ENCODE data around the gene HID1. TPM values are rescaled to one million over a fixed set of nuclear protein-coding genes. Genes with fewer than 3 reads are reported as not detected.

The HID1 gene
- total and polyA plus RNA-seq, 9 of the 15 experiments (the other 6 are each of a cell fraction or from before 2014, with no cell fraction given): 0.14 to 2.1 (median 0.54) TPM; not detected in 2

- no peaks in the 10 kb centered on the region for H3K9me1 ChIP-seq (ENCODE audit: control insufficient read depth, insufficient read depth, low read length)
- in situ Hi-C loops (cut with MboI): no loop called here
- no peaks in the 10 kb centered on the region for H4K20me1 ChIP-seq (replicated peaks; ENCODE audit: control insufficient read depth, insufficient read depth, low read length)
- 0 out of 5 replicates have a peak, but pooled peaks cover 0 to 4% of the 10 kb centered on the region in 2 experiments for H3K27me3 ChIP-seq (ENCODE audit: control insufficient read depth in 2 of 2, insufficient read depth in 2 of 2, low read length in 2 of 2)
- 55% methylated on average over 2 of the region's 3 CpGs for WGBS (ENCODE audit: insufficient coverage, low coverage, missing lambda C conversion rate)
- intact Hi-C loops (cut with micrococcal nuclease): no loop called here
- ChIA-PET POLR2A (interaction anchor here (0.6 kb wide), 1 partner anchor 1294 kb away, joined by 4 read pairs; no protein-coding TSS in a partner anchor), CTCF (ENCODE audit: low intra/inter-chr PET ratio) (no interaction called here)
- BruUV-seq (replicated peaks): no TSS peak
- no peak overlapping the region for H3K9ac ChIP-seq (ENCODE audit: insufficient read depth in 1 of 2, low read depth in 2 of 2, low read length in 2 of 2)
- TF ChIP-seq KDM5B (IDR thresholded peaks at IDR 0.05; ENCODE audit: insufficient replicate concordance, low read depth, low read length) (no peak), KDM4B (IDR thresholded peaks at IDR 0.05; ENCODE audit: borderline replicate concordance in 2 of 2, low read depth in 1 of 2) (no peak)
- no peak overlapping the region for H3K27ac ChIP-seq (ENCODE audit: extremely low read depth, low read depth, low read length)
- DNase-seq (ENCODE audit: extremely low read depth in 1 of 4, low spot score in 3 of 4): no peak
- H2AFZ ChIP-seq (ENCODE audit: low read depth, low read length): no peak overlapping the region
- H3K4me3 ChIP-seq: no peak overlapping the region
- ATAC-seq: no peak
- FAIRE-seq: peak; percentile 52
- H3K4me2 ChIP-seq (ENCODE audit: insufficient read depth, low read length): no peak overlapping the region
- no peaks in the 10 kb centered on the region for H3K9me3 ChIP-seq (replicated peaks; ENCODE audit: control insufficient read depth, insufficient read depth, low read depth, low read length)
- 0 out of 3 replicates have a peak, but pooled peaks cover 3% of the 10 kb centered on the region for H3K79me2 ChIP-seq (ENCODE audit: control insufficient read depth, insufficient read depth, low read length)
- no peaks in the 10 kb centered on the region for H3K36me3 ChIP-seq (ENCODE audit: control insufficient read depth, insufficient read depth, low read length)
- peaks cover 21 to 38% of the 10 kb centered on the region in 2 experiments for H3K4me1 ChIP-seq (replicated peaks in 1 of 2; ENCODE audit: control insufficient read depth in 2 of 2, insufficient read depth in 2 of 2, low read length in 2 of 2)
Observed at GRCh38 chr17:74977802-74978201, 5.2 kb upstream of the HID1 start.

- no peak overlapping the region for H3K4me3 ChIP-seq
- H3K9me1 ChIP-seq (ENCODE audit: control insufficient read depth, insufficient read depth, low read length): no peaks in the 10 kb centered on the region
- H3K9me3 ChIP-seq (replicated peaks; ENCODE audit: control insufficient read depth, insufficient read depth, low read depth, low read length): no peaks in the 10 kb centered on the region
- no peak overlapping the region for H3K9ac ChIP-seq (ENCODE audit: insufficient read depth in 1 of 2, low read depth in 2 of 2, low read length in 2 of 2)
- ChIA-PET CTCF (ENCODE audit: low intra/inter-chr PET ratio) (no interaction called here), POLR2A (no interaction called here)
- H3K4me1 ChIP-seq (replicated peaks in 1 of 2; ENCODE audit: control insufficient read depth in 2 of 2, insufficient read depth in 2 of 2, low read length in 2 of 2): peaks cover 12 to 33% of the 10 kb centered on the region in 2 experiments
- WGBS (ENCODE audit: insufficient coverage, low coverage, missing lambda C conversion rate): 30% methylated on average over 4 of the region's 4 CpGs
- BruUV-seq (replicated peaks): no TSS peak
- no peaks in the 10 kb centered on the region for H3K36me3 ChIP-seq (ENCODE audit: control insufficient read depth, insufficient read depth, low read length)
- no peak overlapping the region for H3K27ac ChIP-seq (ENCODE audit: extremely low read depth, low read depth, low read length)
- H2AFZ ChIP-seq (ENCODE audit: low read depth, low read length): 0 out of 2 replicates have a peak overlapping the region, but pooled peaks have one; percentile 45
- no peaks in the 10 kb centered on the region for H3K79me2 ChIP-seq (ENCODE audit: control insufficient read depth, insufficient read depth, low read length)
- 0 out of 5 replicates have a peak, but pooled peaks cover 0 to 4% of the 10 kb centered on the region in 2 experiments for H3K27me3 ChIP-seq (ENCODE audit: control insufficient read depth in 2 of 2, insufficient read depth in 2 of 2, low read length in 2 of 2)
- H4K20me1 ChIP-seq (replicated peaks; ENCODE audit: control insufficient read depth, insufficient read depth, low read length): no peaks in the 10 kb centered on the region
- no peak for DNase-seq (ENCODE audit: extremely low read depth in 1 of 4, low spot score in 3 of 4)
- no peak for ATAC-seq
- intact Hi-C loops (cut with micrococcal nuclease): no loop called here
- in situ Hi-C loops (cut with MboI): no loop called here
- H3K4me2 ChIP-seq (ENCODE audit: insufficient read depth, low read length): no peak overlapping the region
- no peak for FAIRE-seq
- TF ChIP-seq CHD2 (IDR thresholded peaks at IDR 0.05; ENCODE audit: low read depth, low read length) (no peak), SMAD4 (CRISPR knock-in tag; conservative IDR thresholded peaks at IDR 0.05) (no peak), NFE2 (IDR thresholded peaks at IDR 0.05; ENCODE audit: low read depth) (no peak), POLR2AphosphoS2 (IDR thresholded peaks at IDR 0.05; ENCODE audit: low read length) (no peak), HSF4 (CRISPR knock-in tag; IDR thresholded peaks at IDR 0.05; ENCODE audit: borderline replicate concordance) (no peak), ZBTB17 (CRISPR knock-in tag; IDR thresholded peaks at IDR 0.05) (no peak), NR4A1 (CRISPR knock-in tag; IDR thresholded peaks at IDR 0.05) (no peak), NR4A1 (tag; IDR thresholded peaks at IDR 0.05) (no peak), MNT (conservative IDR thresholded peaks at IDR 0.05) (no peak), KDM5B (IDR thresholded peaks at IDR 0.05; ENCODE audit: insufficient replicate concordance, low read depth, low read length) (no peak), TSC22D4 (tag; IDR thresholded peaks at IDR 0.05) (no peak), IFI16 (CRISPR knock-in tag; IDR thresholded peaks at IDR 0.05) (no peak)
- TF ChIP-seq, protein P1, sequence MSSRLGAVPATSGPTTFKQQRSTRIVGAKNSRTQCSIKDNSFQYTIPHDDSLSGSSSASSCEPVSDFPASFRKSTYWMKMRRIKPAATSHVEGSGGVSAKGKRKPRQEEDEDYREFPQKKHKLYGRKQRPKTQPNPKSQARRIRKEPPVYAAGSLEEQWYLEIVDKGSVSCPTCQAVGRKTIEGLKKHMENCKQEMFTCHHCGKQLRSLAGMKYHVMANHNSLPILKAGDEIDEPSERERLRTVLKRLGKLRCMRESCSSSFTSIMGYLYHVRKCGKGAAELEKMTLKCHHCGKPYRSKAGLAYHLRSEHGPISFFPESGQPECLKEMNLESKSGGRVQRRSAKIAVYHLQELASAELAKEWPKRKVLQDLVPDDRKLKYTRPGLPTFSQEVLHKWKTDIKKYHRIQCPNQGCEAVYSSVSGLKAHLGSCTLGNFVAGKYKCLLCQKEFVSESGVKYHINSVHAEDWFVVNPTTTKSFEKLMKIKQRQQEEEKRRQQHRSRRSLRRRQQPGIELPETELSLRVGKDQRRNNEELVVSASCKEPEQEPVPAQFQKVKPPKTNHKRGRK (tag; IDR thresholded peaks at IDR 0.05): no peak
Observed at GRCh38 chr17:74975943-74976342, 3.4 kb upstream of the HID1 start.
